Natural killer cell (primary cell): ENCODE data around the gene ACTN4. TPM values are rescaled to one million over a fixed set of nuclear protein-coding genes. Genes with fewer than 3 reads are reported as not detected.
"Not testable (repeated sequence)": the region's sequence is repeated elsewhere in the genome, so short reads cannot be mapped to it uniquely, and the experiment has no call there.

Source experiments
- ATAC-seq, 3 donors: fragments of 150-1000 bp in 2 of 3; fragments of 200-7000 bp in 1 of 3; cut with Tn5 transposase; 1 replicate in 1 of 3; 2 replicates in 2 of 3; pipeline ENCODE4 v1.10.0; 2021; ENCODE audit warnings: mild to moderate bottlenecking in 2 of 3, moderate library complexity in 2 of 3
- DNase-seq, 2 donors: peaks; one replicate each; pipeline versions ENCODE4 v3.0.0 to v3.0.0-alpha.2; 2013 to 2021; ENCODE audit warnings: mixed read lengths in 1 of 2
- H3K27ac ChIP-seq: one replicate; pipeline ENCODE4 v1.5.1; 2013; ENCODE audit warnings: mild to moderate bottlenecking, low read length
- H3K27me3 ChIP-seq: one replicate; pipeline ENCODE4 v1.6.1; 2013; ENCODE audit warnings: low read length; ENCODE audit not compliant: control insufficient read depth, insufficient read depth
- H3K36me3 ChIP-seq: one replicate; pipeline ENCODE4 v1.6.1; 2013; ENCODE audit warnings: low read length; ENCODE audit not compliant: control insufficient read depth, insufficient read depth
- H3K4me1 ChIP-seq: one replicate; pipeline ENCODE4 v1.6.1; 2013; ENCODE audit warnings: low read length; ENCODE audit not compliant: control insufficient read depth, insufficient read depth
- H3K4me3 ChIP-seq: one replicate; pipeline ENCODE4 v1.5.1; 2013; ENCODE audit warnings: low read length
- H3K9me3 ChIP-seq: one replicate; pipeline ENCODE4 v1.6.1; 2013; ENCODE audit warnings: low read length; ENCODE audit not compliant: control insufficient read depth, insufficient read depth
- H3K27ac Mint-ChIP-seq, 2 donors: one replicate each; pipeline ENCODE4 v1.8.0; 2022; ENCODE audit warnings: mild to moderate bottlenecking in 2 of 2, mixed read lengths in 2 of 2, moderate library complexity in 1 of 2
- H3K27me3 Mint-ChIP-seq, 2 donors: one replicate each; pipeline ENCODE4 v1.8.0; 2022; ENCODE audit warnings: low read depth in 2 of 2, mixed read lengths in 2 of 2
- H3K36me3 Mint-ChIP-seq: one replicate; pipeline ENCODE4 v1.8.0; 2022; ENCODE audit warnings: mixed read lengths
- H3K4me1 Mint-ChIP-seq, 2 donors: one replicate each; pipeline ENCODE4 v1.8.0; 2022; ENCODE audit warnings: mixed read lengths in 2 of 2
- H3K4me3 Mint-ChIP-seq: one replicate; pipeline ENCODE4 v1.8.0; 2022; ENCODE audit warnings: mild to moderate bottlenecking, moderate library complexity, mixed read lengths
- H3K9me3 Mint-ChIP-seq, 2 donors: one replicate each; pipeline ENCODE4 v1.8.0; 2022; ENCODE audit warnings: mixed read lengths in 2 of 2
- CTCF ChIP-seq: fragments of 200-600 bp; IDR thresholded peaks from one replicate; pipeline ENCODE4 v1.8.0; 2022; ENCODE audit warnings: antibody characterized with exemption
- WGBS: methylation state at CpG from one replicate; pipeline ENCODE4 v1.1.7; 2013; ENCODE audit warnings: missing lambda C conversion rate; ENCODE audit not compliant: insufficient coverage; 5-methylcytosine and 5-hydroxymethylcytosine counted together
- intact Hi-C: fragments of 100-400 bp; cut with micrococcal nuclease; formaldehyde crosslinking; loops from one replicate; pipeline ENCODE4 v1.14.2; 2022
- total RNA-seq, 4 donors: library from RNA; stranded (reverse); fragments of 120-200 nt in 1 of 4; gene quantifications; one replicate each; pipeline versions ENCODE4 v1.2.3 to v1.2.4, GENCODE V29; 2013 to 2022

Gene ACTN4
- total RNA-seq, 3 donors from 2014 or later (not counting 1 experiment from before 2014, with no cell fraction given): 443 to 595 (median 541) TPM

- H3K9me3 Mint-ChIP-seq: no peaks in the 10 kb centered on the region
- H3K4me1 Mint-ChIP-seq: peaks cover 7% of the 10 kb centered on the region in 2 donors
- intact Hi-C loops: loop anchor here (10.0 kb wide), 1 partner anchor 165 kb away; the partner anchor contains the start of genes MRPS12 and SARS2
- Histone ChIP-seq H3K4me3 (peak overlapping the region; percentile 35), H3K36me3 (no peaks in the 10 kb centered on the region), H3K27me3 (no peaks in the 10 kb centered on the region), H3K27ac (peak overlapping the region; percentile 67), H3K4me1 (peaks cover 12% of the 10 kb centered on the region), H3K9me3 (no peaks in the 10 kb centered on the region)
- peak overlapping the region; percentile 85 to 88 for H3K27ac Mint-ChIP-seq
- peak; percentile 90 to 96 (median 91) for ATAC-seq
- H3K36me3 Mint-ChIP-seq: no peaks in the 10 kb centered on the region
- 7% methylated on average over 42 of the region's 42 CpGs for WGBS
- peak overlapping the region; percentile 73 for H3K4me3 Mint-ChIP-seq
- DNase-seq: peak; percentile 88 to 93
- no peaks in the 10 kb centered on the region for H3K27me3 Mint-ChIP-seq
- TF ChIP-seq CTCF: peak; percentile 76
Measured at GRCh38 chr19:38769635-38770211, 122.3 kb downstream of the ACTN4 start.

GRCh38 chr19:38770228-38770948 is 122.9 kb downstream of the ACTN4 start:
- H3K36me3 Mint-ChIP-seq, H3K4me3 Mint-ChIP-seq, H3K9me3 ChIP-seq, H3K4me1 Mint-ChIP-seq, H3K27me3 ChIP-seq, DNase-seq, H3K9me3 Mint-ChIP-seq, H3K36me3 ChIP-seq, H3K27me3 Mint-ChIP-seq, intact Hi-C loops: not testable (repeated sequence)
- peak overlapping the region; percentile 67 for H3K27ac ChIP-seq
- peak overlapping the region; percentile 35 for H3K4me3 ChIP-seq
- H3K4me1 ChIP-seq: peaks cover 12% of the 10 kb centered on the region
- peak overlapping the region in 1 of 2 donors; percentile 85 for H3K27ac Mint-ChIP-seq
- 6% methylated on average over 17 of the region's 58 CpGs for WGBS
- ATAC-seq: peak; percentile 3 to 25 (median 18)

GRCh38 chr19:38770949-38771275 is 123.5 kb downstream of the ACTN4 start:
- H3K4me3 ChIP-seq, H3K9me3 Mint-ChIP-seq, H3K36me3 ChIP-seq, H3K27ac ChIP-seq, H3K4me1 Mint-ChIP-seq, intact Hi-C loops, DNase-seq, H3K9me3 ChIP-seq, H3K27ac Mint-ChIP-seq, H3K36me3 Mint-ChIP-seq, H3K4me3 Mint-ChIP-seq, H3K27me3 Mint-ChIP-seq, H3K27me3 ChIP-seq: not testable (repeated sequence)
- no CpG with 5 or more reads among the region's 22 CpGs for WGBS
- ATAC-seq: peak; percentile 75 to 76 (median 76)
- H3K4me1 ChIP-seq: peaks cover 12% of the 10 kb centered on the region

GRCh38 chr19:38771569-38771968 is 124.1 kb downstream of the ACTN4 start:
- H3K27ac ChIP-seq, DNase-seq, H3K4me3 ChIP-seq, H3K4me1 Mint-ChIP-seq, H3K36me3 Mint-ChIP-seq, H3K27ac Mint-ChIP-seq, H3K4me3 Mint-ChIP-seq, H3K9me3 ChIP-seq, H3K9me3 Mint-ChIP-seq, H3K27me3 Mint-ChIP-seq, H3K36me3 ChIP-seq, H3K27me3 ChIP-seq, intact Hi-C loops, ATAC-seq: not testable (repeated sequence)
- peaks cover 12% of the 10 kb centered on the region for H3K4me1 ChIP-seq
- 97% methylated on average over 3 of the region's 30 CpGs for WGBS
